MM.1S (cell line): ENCODE results near the gene ANO2.

Experiments
- DNase-seq: peaks from one replicate; pipeline ENCODE4 v3.0.0-alpha.2; 2015
- H2AFZ ChIP-seq: fragments of 300-600 bp; sonication (generic); 2 replicates; pipeline ENCODE4 v1.6.0; 2016; ENCODE audit warnings: antibody characterized with exemption, low read length
- H3F3A ChIP-seq: fragments of 300-600 bp; sonication (generic); 2 replicates; pipeline ENCODE4 v1.6.1; 2016; ENCODE audit warnings: mild to moderate bottlenecking, antibody characterized with exemption, low read length, moderate library complexity, mixed read lengths; ENCODE audit not compliant: insufficient read depth
- H3K27ac ChIP-seq: fragments of 300-600 bp; sonication (generic); 2 replicates; pipeline ENCODE4 v1.5.1; 2016; ENCODE audit warnings: mild to moderate bottlenecking, low read length
- H3K27me3 ChIP-seq: fragments of 300-600 bp; sonication (generic); replicated peaks from 2 replicates; pipeline ENCODE4 v1.6.0; 2016; ENCODE audit warnings: low read length; ENCODE audit not compliant: insufficient read depth
- H3K36me3 ChIP-seq: fragments of 300-600 bp; sonication (generic); replicated peaks from 2 replicates; pipeline ENCODE4 v1.6.1; 2016; ENCODE audit warnings: mild to moderate bottlenecking, low read length, mixed read lengths; ENCODE audit not compliant: insufficient read depth
- H3K4me1 ChIP-seq: fragments of 300-600 bp; sonication (generic); 2 replicates; pipeline ENCODE4 v1.6.1; 2016; ENCODE audit warnings: low read length, mixed read lengths
- H3K4me2 ChIP-seq: fragments of 300-600 bp; sonication (generic); 2 replicates; pipeline ENCODE4 v1.6.0; 2016; ENCODE audit warnings: low read depth, low read length
- H3K4me3 ChIP-seq: fragments of 300-600 bp; sonication (generic); 2 replicates; pipeline ENCODE4 v1.5.1; 2016; ENCODE audit warnings: low read length, mixed read lengths
- H3K79me2 ChIP-seq: fragments of 300-600 bp; sonication (generic); 2 replicates; pipeline ENCODE4 v1.6.1; 2016; ENCODE audit warnings: mixed run types, low read length, mixed read lengths
- H3K9ac ChIP-seq: fragments of 300-600 bp; sonication (generic); 2 replicates; pipeline ENCODE4 v1.6.1; 2016; ENCODE audit warnings: low read length, mixed read lengths
- H3K9me2 ChIP-seq: fragments of 300-600 bp; sonication (generic); replicated peaks from 2 replicates; pipeline ENCODE4 v1.6.1; 2016; ENCODE audit warnings: mild to moderate bottlenecking, low read length, mixed read lengths; ENCODE audit not compliant: insufficient read depth
- H3K9me3 ChIP-seq: fragments of 300-600 bp; sonication (generic); replicated peaks from 2 replicates; pipeline ENCODE4 v1.6.1; 2016; ENCODE audit warnings: mild to moderate bottlenecking, low read length, mixed read lengths; ENCODE audit not compliant: insufficient read depth
- H4K20me1 ChIP-seq: fragments of 300-600 bp; sonication (generic); 2 replicates; pipeline ENCODE4 v1.6.1; 2016; ENCODE audit warnings: mild to moderate bottlenecking, low read length, moderate library complexity, mixed read lengths; ENCODE audit not compliant: insufficient read depth
- EZH2 ChIP-seq: fragments of 300-600 bp; sonication (generic); optimal IDR thresholded peaks from 2 replicates; pipeline ENCODE3; 2017; ENCODE audit warnings: low read depth, mild to moderate bottlenecking, antibody characterized with exemption, low read length, mixed read lengths
- EZH2phosphoT487 ChIP-seq: fragments of 300-600 bp; sonication (generic); IDR thresholded peaks from 2 replicates; pipeline ENCODE4 v1.6.1; 2018; ENCODE audit warnings: antibody characterized with exemption, low read length
- TF ChIP-seq, protein P1 (sequence below): fragments of 300-600 bp; sonication (generic); IDR thresholded peaks from 2 replicates; pipeline ENCODE4 v1.5.1; 2016; ENCODE audit warnings: antibody characterized with exemption, low read length, mixed read lengths

The ANO2 gene

DNA sequence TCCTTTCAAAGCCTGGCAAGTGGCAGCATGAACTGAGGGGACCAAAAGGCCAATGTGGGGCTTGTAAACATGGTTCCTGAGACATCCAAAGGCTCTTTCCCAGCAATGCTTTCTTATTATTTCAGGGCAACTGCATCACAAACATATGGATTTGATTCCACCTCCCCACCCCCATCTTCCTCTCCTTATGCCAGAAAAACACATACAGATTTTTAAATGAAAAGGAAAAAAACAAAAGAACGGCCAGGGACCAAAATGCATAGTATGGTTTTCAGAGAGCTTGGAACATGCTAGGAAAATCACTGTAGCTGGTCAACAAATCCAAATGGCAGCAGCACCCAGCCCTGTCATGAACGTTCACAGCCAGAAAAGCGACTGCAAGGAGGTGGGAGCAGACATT lies 167.6 kb downstream of the ANO2 start:
- H3K27me3 ChIP-seq = no peaks in the 10 kb centered on the region
- H3K4me1 ChIP-seq = no peaks in the 10 kb centered on the region
- no peaks in the 10 kb centered on the region for H3K9me2 ChIP-seq
- no peak overlapping the region for H3K4me2 ChIP-seq
- no peak for TF ChIP-seq EZH2
- TF ChIP-seq, protein P1, sequence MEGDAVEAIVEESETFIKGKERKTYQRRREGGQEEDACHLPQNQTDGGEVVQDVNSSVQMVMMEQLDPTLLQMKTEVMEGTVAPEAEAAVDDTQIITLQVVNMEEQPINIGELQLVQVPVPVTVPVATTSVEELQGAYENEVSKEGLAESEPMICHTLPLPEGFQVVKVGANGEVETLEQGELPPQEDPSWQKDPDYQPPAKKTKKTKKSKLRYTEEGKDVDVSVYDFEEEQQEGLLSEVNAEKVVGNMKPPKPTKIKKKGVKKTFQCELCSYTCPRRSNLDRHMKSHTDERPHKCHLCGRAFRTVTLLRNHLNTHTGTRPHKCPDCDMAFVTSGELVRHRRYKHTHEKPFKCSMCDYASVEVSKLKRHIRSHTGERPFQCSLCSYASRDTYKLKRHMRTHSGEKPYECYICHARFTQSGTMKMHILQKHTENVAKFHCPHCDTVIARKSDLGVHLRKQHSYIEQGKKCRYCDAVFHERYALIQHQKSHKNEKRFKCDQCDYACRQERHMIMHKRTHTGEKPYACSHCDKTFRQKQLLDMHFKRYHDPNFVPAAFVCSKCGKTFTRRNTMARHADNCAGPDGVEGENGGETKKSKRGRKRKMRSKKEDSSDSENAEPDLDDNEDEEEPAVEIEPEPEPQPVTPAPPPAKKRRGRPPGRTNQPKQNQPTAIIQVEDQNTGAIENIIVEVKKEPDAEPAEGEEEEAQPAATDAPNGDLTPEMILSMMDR = no peak
- no peak for TF ChIP-seq EZH2phosphoT487
- no peak overlapping the region for H3K27ac ChIP-seq
- no peak overlapping the region for H3K4me3 ChIP-seq
- no peak overlapping the region for H3K9ac ChIP-seq
- DNase-seq = no peak
- no peaks in the 10 kb centered on the region for H3K79me2 ChIP-seq
- H3K9me3 ChIP-seq = no peaks in the 10 kb centered on the region
- H2AFZ ChIP-seq = no peak overlapping the region
- H3K36me3 ChIP-seq = no peaks in the 10 kb centered on the region
- no peaks in the 10 kb centered on the region for H3F3A ChIP-seq
- no peaks in the 10 kb centered on the region for H4K20me1 ChIP-seq

DNA sequence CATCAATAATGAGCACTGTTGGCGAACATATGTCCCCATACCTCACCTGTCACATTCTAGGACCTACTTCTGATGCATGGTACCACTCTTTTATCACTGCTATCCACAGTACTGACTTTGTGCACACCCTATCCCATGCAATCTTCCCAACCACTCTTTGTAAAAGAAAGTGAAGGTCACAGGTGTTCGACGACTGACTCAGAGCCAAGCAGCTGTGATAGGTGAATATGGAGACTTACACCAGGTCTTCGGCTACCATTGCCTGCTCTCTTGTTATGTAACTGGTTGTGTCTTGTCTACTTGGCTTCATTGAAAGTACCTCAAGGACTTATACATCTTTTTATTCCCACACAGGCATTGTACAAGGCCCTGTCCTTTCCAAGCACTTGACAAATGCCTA lies 169.0 kb downstream of the ANO2 start:
- no peaks in the 10 kb centered on the region for H3K27me3 ChIP-seq
- no peak for DNase-seq
- TF ChIP-seq EZH2 (no peak), EZH2phosphoT487 (no peak)
- TF ChIP-seq, protein P1 = no peak
- H3K4me1 ChIP-seq = no peaks in the 10 kb centered on the region
- H3K36me3 ChIP-seq = no peaks in the 10 kb centered on the region
- no peak overlapping the region for H3K9ac ChIP-seq
- no peaks in the 10 kb centered on the region for H4K20me1 ChIP-seq
- H3K9me2 ChIP-seq = no peaks in the 10 kb centered on the region
- H3K4me3 ChIP-seq = no peak overlapping the region
- H3K4me2 ChIP-seq = no peak overlapping the region
- H3F3A ChIP-seq = no peaks in the 10 kb centered on the region
- no peak overlapping the region for H3K27ac ChIP-seq
- no peaks in the 10 kb centered on the region for H3K79me2 ChIP-seq
- no peaks in the 10 kb centered on the region for H3K9me3 ChIP-seq
- H2AFZ ChIP-seq = no peak overlapping the region

GRCh38 chr12:5773550-5773949 lies 171.5 kb downstream of the ANO2 start:
- no peaks in the 10 kb centered on the region for H3K36me3 ChIP-seq
- no peaks in the 10 kb centered on the region for H3K9me3 ChIP-seq
- H4K20me1 ChIP-seq = no peaks in the 10 kb centered on the region
- H3K79me2 ChIP-seq = no peaks in the 10 kb centered on the region
- H3K9ac ChIP-seq = no peak overlapping the region
- no peak overlapping the region for H2AFZ ChIP-seq
- H3K9me2 ChIP-seq = no peaks in the 10 kb centered on the region
- no peaks in the 10 kb centered on the region for H3K4me1 ChIP-seq
- no peak overlapping the region for H3K4me3 ChIP-seq
- DNase-seq = no peak
- no peak overlapping the region for H3K27ac ChIP-seq
- no peaks in the 10 kb centered on the region for H3F3A ChIP-seq
- H3K27me3 ChIP-seq = no peaks in the 10 kb centered on the region
- no peak for TF ChIP-seq EZH2phosphoT487
- TF ChIP-seq, protein P1 = no peak
- no peak for TF ChIP-seq EZH2
- no peak overlapping the region for H3K4me2 ChIP-seq
